Measurements from ENCODE around the gene COL20A1.

Gene COL20A1

DNA sequence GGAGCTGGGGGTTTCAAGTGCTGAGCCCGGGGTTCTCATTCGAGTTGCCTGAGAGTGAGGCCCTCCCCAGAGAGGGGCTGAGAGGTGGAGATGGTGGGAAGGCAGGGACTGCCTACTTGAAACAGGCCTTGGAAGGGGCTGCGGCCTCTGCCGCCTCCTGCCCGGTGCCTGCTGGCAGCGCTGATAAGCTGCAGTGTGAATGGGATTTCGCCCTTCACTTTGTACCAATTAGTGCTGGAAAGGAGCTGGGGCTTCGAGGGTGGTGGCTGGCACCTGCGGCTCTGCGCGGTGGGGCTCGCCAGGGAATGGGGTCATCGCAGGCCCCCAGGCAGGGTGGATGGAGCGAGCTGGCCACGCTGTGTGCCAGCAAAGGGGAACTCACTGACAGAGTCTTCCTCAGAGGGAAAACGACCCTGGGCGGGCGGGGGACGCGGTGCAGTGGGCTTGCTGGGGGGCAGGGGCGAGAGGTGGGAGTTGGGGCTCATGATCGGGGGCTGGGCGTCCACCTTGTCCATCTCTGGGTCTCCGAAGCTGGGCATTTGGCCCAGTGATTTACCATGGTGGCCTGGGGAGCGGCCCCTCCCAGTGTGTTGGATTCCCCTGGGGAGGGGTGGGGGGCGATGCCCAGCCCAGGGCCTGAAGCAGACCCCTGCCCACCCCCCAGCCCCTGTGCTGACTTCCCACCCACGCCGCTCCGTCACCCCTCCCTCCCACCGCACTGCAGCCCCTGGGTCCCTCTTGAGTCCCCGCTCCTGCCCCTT is 22.9 kb downstream of the COL20A1 start:
- no peaks in the 10 kb centered on the region for H3K9me3 ChIP-seq (ENCODE audit: control insufficient read depth, insufficient read depth, low read length)
- H3K4me3 ChIP-seq (ENCODE audit: low read length): no peak overlapping the region
- H3K36me3 ChIP-seq (ENCODE audit: control insufficient read depth, insufficient read depth, low read length): no peaks in the 10 kb centered on the region
- DNase-seq (ENCODE audit: low read depth, low spot score): no peak
- no CpG with 5 or more reads among the region's 31 CpGs for WGBS (ENCODE audit: insufficient coverage, insufficient read length)
- no peaks in the 10 kb centered on the region for H3K4me1 ChIP-seq (ENCODE audit: control insufficient read depth, insufficient read depth, low read length)
- H3K27me3 ChIP-seq (ENCODE audit: control insufficient read depth, insufficient read depth, low read length): no peaks in the 10 kb centered on the region
- H3K27ac ChIP-seq (ENCODE audit: low read length): no peak overlapping the region

DNA sequence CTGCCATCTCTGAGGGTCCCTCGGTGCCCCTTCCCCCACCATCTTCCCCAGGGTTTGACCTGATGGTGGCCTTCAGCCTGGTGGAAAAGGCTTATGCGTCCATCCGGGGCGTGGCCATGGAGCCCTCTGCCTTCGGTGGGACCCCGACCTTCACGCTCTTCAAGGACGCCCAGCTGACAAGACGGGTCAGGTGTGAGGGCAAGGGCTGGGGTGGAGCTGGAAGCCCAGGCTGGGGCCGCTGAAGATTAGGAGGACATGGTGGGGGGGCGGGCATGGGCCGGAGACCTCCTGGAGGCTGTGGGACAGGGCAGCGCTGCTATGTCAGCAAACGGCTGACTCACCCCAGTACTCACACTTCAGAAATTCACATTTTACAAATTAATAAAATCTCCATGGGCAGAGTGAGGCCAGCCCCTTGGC is 23.5 kb downstream of the COL20A1 start:
- Histone ChIP-seq H3K9me3 (ENCODE audit: control insufficient read depth, insufficient read depth, low read length) (no peaks in the 10 kb centered on the region), H3K4me1 (ENCODE audit: control insufficient read depth, insufficient read depth, low read length) (no peaks in the 10 kb centered on the region), H3K27ac (ENCODE audit: low read length) (no peak overlapping the region), H3K27me3 (ENCODE audit: control insufficient read depth, insufficient read depth, low read length) (no peaks in the 10 kb centered on the region), H3K4me3 (ENCODE audit: low read length) (no peak overlapping the region), H3K36me3 (ENCODE audit: control insufficient read depth, insufficient read depth, low read length) (no peaks in the 10 kb centered on the region)
- no CpG with 5 or more reads among the region's 14 CpGs for WGBS (ENCODE audit: insufficient coverage, insufficient read length)
- DNase-seq (ENCODE audit: low read depth, low spot score): no peak

DNA sequence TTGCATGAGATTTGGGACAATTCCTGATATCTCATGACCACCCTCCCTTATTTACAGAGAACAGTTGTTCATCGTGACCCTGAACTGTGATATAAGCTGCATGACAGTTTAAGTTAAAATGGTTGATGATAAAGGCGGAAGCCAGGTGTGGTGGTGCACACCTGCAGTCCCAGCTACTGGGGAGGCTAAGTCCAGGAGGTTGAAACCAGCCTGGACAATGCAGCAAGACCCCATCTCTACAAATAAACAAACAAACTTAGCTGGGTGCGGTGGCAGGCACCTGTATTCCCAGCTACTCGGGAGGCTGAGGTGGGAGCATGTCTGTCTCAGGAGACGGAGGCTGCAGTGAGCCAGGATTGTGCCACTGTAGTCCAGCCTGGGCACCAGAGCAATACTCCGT is 24.1 kb downstream of the COL20A1 start:
- WGBS (ENCODE audit: insufficient coverage, insufficient read length): no CpG with 5 or more reads among the region's 6 CpGs
- Histone ChIP-seq H3K36me3 (ENCODE audit: control insufficient read depth, insufficient read depth, low read length) (no peaks in the 10 kb centered on the region), H3K4me1 (ENCODE audit: control insufficient read depth, insufficient read depth, low read length) (no peaks in the 10 kb centered on the region), H3K27me3 (ENCODE audit: control insufficient read depth, insufficient read depth, low read length) (no peaks in the 10 kb centered on the region), H3K4me3 (ENCODE audit: low read length) (no peak overlapping the region), H3K9me3 (ENCODE audit: control insufficient read depth, insufficient read depth, low read length) (no peaks in the 10 kb centered on the region), H3K27ac (ENCODE audit: low read length) (no peak overlapping the region)
- DNase-seq (ENCODE audit: low read depth, low spot score): no peak

DNA sequence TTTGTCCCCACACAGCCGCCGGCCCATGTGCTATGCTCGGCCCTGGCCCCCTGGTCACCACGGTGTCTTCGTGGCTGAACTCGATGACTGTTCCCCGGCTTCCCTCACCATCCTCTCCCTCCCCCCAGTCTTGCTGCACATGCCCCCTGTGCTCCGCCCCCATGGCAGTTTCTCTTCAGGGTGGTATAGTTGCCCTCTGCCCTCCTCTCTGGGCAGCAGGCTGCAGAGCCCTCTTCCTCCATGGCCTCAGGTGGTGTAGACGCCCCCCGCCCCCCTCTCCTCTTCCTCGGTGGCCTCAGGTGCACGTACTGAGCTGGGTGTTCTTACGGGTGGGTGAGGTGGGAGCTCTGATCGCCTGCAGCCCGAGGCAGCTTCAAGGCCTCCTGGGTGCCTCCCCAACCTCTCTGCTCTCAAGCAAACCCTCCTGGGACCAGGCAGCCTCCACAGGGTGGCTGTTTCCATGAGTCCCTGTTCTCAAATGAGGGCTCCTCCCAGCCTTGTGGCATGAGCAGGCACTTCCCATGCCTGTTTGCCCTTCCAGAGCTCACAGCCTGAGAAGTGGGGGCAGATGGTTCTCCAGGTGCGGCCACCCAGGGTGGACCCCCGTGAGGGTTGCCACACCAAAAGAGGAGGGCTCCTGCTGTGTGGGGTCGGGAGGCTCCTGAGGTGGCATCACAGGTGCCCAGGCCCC is 24.8 kb downstream of the COL20A1 start:
- no peaks in the 10 kb centered on the region for H3K9me3 ChIP-seq (ENCODE audit: control insufficient read depth, insufficient read depth, low read length)
- DNase-seq (ENCODE audit: low read depth, low spot score): no peak
- no CpG with 5 or more reads among the region's 18 CpGs for WGBS (ENCODE audit: insufficient coverage, insufficient read length)
- no peaks in the 10 kb centered on the region for H3K4me1 ChIP-seq (ENCODE audit: control insufficient read depth, insufficient read depth, low read length)
- no peak overlapping the region for H3K27ac ChIP-seq (ENCODE audit: low read length)
- H3K4me3 ChIP-seq (ENCODE audit: low read length): no peak overlapping the region
- no peaks in the 10 kb centered on the region for H3K36me3 ChIP-seq (ENCODE audit: control insufficient read depth, insufficient read depth, low read length)
- no peaks in the 10 kb centered on the region for H3K27me3 ChIP-seq (ENCODE audit: control insufficient read depth, insufficient read depth, low read length)

DNA sequence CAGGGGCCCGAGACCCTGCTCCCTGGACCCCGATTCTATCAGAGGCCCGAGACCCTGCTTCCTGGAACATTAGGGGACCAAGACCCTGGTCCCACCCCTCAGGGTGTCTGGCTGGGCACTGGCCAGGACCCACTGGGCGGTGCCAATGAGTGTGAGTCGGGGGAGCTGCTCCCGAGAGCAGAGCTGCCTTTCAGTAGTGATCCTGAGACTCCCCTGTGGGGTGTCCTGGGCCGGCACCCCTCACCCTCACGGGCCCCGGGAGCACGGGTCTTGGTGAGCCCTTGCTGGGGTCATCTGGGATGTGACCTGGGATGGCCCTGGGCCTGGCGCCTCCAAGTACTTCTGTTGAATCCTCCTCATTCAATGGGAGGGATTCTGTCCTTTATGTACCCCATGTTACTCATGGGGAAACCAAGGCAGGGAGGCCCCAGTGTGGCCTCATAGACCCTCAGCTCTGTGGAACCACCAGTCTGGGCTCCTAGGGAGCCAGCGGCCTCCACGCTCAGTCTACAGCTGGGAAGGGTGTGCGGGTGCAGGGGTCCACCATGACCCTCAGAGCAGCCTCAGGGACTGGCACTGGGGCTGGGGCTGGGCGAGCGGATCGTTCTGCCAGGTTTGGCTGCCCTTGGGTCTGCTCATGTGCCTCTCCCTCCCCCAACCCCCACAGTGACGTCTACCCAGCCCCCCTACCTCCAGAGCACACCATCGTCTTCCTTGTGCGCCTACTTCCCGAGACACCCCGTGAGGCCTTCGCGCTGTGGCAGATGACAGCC is 25.6 kb downstream of the COL20A1 start:
- H3K4me1 ChIP-seq (ENCODE audit: control insufficient read depth, insufficient read depth, low read length): no peaks in the 10 kb centered on the region
- no peak for DNase-seq (ENCODE audit: low read depth, low spot score)
- WGBS (ENCODE audit: insufficient coverage, insufficient read length): no CpG with 5 or more reads among the region's 24 CpGs
- no peaks in the 10 kb centered on the region for H3K9me3 ChIP-seq (ENCODE audit: control insufficient read depth, insufficient read depth, low read length)
- H3K27ac ChIP-seq (ENCODE audit: low read length): no peak overlapping the region
- no peak overlapping the region for H3K4me3 ChIP-seq (ENCODE audit: low read length)
- no peaks in the 10 kb centered on the region for H3K36me3 ChIP-seq (ENCODE audit: control insufficient read depth, insufficient read depth, low read length)
- no peaks in the 10 kb centered on the region for H3K27me3 ChIP-seq (ENCODE audit: control insufficient read depth, insufficient read depth, low read length)

DNA sequence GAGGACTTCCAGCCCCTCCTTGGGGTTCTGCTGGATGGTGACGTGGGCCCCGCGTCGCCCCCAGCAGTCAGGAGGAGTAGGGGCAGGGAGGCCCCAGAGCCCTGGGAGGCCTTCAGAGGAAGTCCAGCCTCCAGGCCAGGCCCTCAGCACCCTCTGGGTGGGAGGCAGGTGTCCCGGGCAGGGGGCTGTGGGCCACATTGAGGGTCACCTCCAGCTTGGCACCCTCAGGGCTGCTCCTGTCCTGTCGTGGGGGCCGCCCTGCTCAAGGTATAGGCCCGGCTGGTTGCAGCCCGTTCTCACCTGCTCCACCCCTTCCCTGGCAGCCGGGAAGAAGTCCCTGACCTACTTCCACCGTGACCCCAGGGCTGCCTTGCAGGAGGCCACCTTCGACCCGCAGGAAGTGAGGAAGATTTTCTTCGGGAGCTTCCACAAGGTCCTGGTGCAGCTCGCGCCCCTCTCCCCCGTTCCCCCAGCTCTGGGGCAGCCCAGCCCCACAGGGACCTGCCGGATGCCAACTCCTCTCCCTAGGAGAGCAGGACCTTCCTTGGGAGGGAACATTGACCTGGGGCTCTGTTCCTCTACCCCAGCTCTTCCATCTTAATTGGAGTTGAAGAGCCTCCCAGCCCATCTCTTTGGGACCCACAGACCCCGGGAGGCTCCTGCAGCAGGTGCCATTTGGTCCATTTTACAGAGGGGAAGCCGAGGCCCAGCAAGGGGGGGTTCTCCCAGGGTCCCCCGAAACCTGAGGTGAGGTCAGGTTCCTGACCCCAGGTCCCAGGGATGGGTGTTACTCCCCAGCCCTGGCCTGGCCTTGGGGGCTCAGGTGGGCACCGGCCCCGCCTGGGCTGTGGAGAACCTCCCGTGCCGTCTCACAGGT is 26.4 kb downstream of the COL20A1 start:
- H3K4me3 ChIP-seq (ENCODE audit: low read length): no peak overlapping the region
- H3K27me3 ChIP-seq (ENCODE audit: control insufficient read depth, insufficient read depth, low read length): no peaks in the 10 kb centered on the region
- no peak for DNase-seq (ENCODE audit: low read depth, low spot score)
- H3K27ac ChIP-seq (ENCODE audit: low read length): no peak overlapping the region
- no peaks in the 10 kb centered on the region for H3K36me3 ChIP-seq (ENCODE audit: control insufficient read depth, insufficient read depth, low read length)
- H3K9me3 ChIP-seq (ENCODE audit: control insufficient read depth, insufficient read depth, low read length): no peaks in the 10 kb centered on the region
- no CpG with 5 or more reads among the region's 25 CpGs for WGBS (ENCODE audit: insufficient coverage, insufficient read length)
- H3K4me1 ChIP-seq (ENCODE audit: control insufficient read depth, insufficient read depth, low read length): no peaks in the 10 kb centered on the region

DNA sequence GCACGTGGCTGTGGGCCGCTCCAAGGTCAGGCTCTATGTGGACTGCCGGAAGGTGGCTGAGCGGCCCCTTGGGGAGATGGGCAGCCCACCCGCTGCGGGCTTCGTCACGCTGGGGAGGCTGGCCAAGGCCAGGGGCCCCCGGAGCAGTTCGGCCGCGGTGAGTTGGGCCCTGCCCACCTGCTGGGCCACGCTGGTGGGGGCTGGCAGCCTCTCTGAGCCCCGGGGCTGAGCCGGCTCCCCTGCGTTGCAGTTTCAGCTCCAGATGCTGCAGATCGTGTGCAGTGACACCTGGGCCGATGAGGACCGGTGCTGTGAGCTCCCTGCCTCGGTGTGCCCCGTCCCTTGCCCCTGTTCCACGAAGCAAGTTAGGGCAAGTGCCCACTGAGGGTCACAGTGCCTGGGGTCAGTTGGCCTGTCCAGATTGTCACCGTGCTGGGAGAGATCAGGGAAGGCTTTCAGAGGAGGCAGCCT is 27.1 kb downstream of the COL20A1 start:
- Histone ChIP-seq H3K27ac (ENCODE audit: low read length) (no peak overlapping the region), H3K27me3 (ENCODE audit: control insufficient read depth, insufficient read depth, low read length) (no peaks in the 10 kb centered on the region), H3K9me3 (ENCODE audit: control insufficient read depth, insufficient read depth, low read length) (no peaks in the 10 kb centered on the region), H3K4me1 (ENCODE audit: control insufficient read depth, insufficient read depth, low read length) (no peaks in the 10 kb centered on the region), H3K4me3 (ENCODE audit: low read length) (no peak overlapping the region), H3K36me3 (ENCODE audit: control insufficient read depth, insufficient read depth, low read length) (no peaks in the 10 kb centered on the region)
- no CpG with 5 or more reads among the region's 23 CpGs for WGBS (ENCODE audit: insufficient coverage, insufficient read length)
- no peak for DNase-seq (ENCODE audit: low read depth, low spot score)

DNA sequence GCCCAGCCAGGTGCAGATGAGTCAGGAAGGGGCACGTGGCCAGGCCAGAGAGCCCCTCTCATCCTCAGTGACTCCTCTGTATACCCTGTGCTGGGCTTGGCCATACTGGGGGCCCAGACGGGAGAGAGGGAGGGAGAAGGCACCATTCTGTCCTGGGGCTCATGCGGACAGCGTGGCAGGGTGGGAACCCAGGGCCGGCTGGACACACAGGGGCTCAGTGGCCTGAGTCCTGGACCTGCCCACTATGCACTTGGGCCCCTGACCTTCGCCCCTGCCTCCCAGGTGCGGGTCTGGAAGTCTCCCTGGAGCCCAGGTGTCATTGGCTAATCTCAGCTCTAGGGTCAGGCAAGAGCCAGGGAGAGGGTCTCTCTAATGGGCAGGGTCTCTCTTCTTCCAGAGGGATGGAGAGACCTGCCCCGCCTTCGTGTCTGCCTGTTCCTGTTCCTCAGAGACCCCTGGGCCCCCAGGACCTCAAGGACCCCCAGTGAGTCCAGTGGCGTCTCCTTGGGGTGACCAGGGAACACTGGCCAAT is 27.7 kb downstream of the COL20A1 start:
- H3K36me3 ChIP-seq (ENCODE audit: control insufficient read depth, insufficient read depth, low read length): no peaks in the 10 kb centered on the region
- WGBS (ENCODE audit: insufficient coverage, insufficient read length): no CpG with 5 or more reads among the region's 10 CpGs
- H3K27ac ChIP-seq (ENCODE audit: low read length): no peak overlapping the region
- no peak for DNase-seq (ENCODE audit: low read depth, low spot score)
- no peaks in the 10 kb centered on the region for H3K9me3 ChIP-seq (ENCODE audit: control insufficient read depth, insufficient read depth, low read length)
- H3K27me3 ChIP-seq (ENCODE audit: control insufficient read depth, insufficient read depth, low read length): no peaks in the 10 kb centered on the region
- no peaks in the 10 kb centered on the region for H3K4me1 ChIP-seq (ENCODE audit: control insufficient read depth, insufficient read depth, low read length)
- no peak overlapping the region for H3K4me3 ChIP-seq (ENCODE audit: low read length)

DNA sequence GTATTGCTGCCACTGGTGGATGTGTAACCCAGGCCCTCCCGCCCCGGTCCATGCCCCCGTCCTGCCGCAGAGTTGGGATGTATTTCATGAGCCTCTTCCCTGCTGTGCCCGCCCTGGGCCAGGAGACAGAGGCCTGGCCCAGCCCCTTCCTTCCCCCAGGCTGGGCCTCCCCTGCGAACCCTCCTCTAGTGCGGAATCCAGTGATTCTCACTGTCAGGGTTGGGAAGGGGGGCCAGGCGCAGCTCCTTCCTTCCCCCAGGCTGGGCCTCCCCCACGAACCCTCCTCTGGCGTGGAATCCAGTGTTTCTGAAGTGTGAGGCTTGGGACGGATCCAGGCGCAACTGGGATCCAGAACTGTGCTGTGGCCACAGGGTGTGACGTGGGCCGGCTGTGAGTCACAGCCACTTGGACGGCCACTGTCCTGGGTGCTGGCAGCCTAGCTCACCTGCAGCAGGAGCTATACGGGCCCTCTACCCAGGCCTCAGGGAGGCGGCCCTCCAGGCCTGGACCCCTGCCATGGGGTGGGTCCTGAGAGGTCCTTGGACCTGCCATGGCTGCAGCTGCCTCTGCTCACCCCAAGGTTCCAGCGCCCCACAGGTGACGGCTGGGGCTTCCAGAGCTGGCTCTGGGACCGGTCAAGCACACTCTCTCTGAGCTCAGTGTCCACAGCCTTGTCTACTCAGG is 28.3 kb downstream of the COL20A1 start:
- H3K27me3 ChIP-seq (ENCODE audit: control insufficient read depth, insufficient read depth, low read length): no peaks in the 10 kb centered on the region

More for the DNA sequence above, 28.3 kb downstream of the COL20A1 start:
- Histone ChIP-seq H3K4me1 (ENCODE audit: control insufficient read depth, insufficient read depth, low read length) (no peaks in the 10 kb centered on the region), H3K9me3 (ENCODE audit: control insufficient read depth, insufficient read depth, low read length) (no peaks in the 10 kb centered on the region), H3K27ac (ENCODE audit: low read length) (no peak overlapping the region), H3K4me3 (ENCODE audit: low read length) (no peak overlapping the region), H3K36me3 (ENCODE audit: control insufficient read depth, insufficient read depth, low read length) (no peaks in the 10 kb centered on the region)
- WGBS (ENCODE audit: insufficient coverage, insufficient read length): no CpG with 5 or more reads among the region's 20 CpGs
- no peak for DNase-seq (ENCODE audit: low read depth, low spot score)

All from iPS DF 6.9 (cell line).